Gastroesophageal sphincter (tissue), 3 donors: ENCODE results near the gene CARNS1.

ENCODE experiments used
- POLR2A ChIP-seq, 2 donors: fragments of 450-650 bp; IDR thresholded peaks; one replicate each; pipeline ENCODE4 v1.6.1; 2017; ENCODE audit warnings: antibody characterized with exemption in 2 of 2, mild to moderate bottlenecking in 2 of 2, moderate library complexity in 1 of 2
- POLR2AphosphoS5 ChIP-seq: sonication (generic); formaldehyde crosslinking; IDR thresholded peaks from one replicate; pipeline ENCODE4 v1.6.1; 2017; ENCODE audit warnings: antibody characterized with exemption
- TF ChIP-seq, protein P1 (sequence below), 4 experiments: fragments of 200-600 bp in 2 of 4; fragments of 450-650 bp in 2 of 4; sonication (generic) in 1 of 4; IDR thresholded peaks; one replicate each; pipeline ENCODE4 v1.5.1; 2017 to 2019; ENCODE audit warnings: antibody characterized with exemption in 4 of 4, mild to moderate bottlenecking in 2 of 4, moderate library complexity in 2 of 4

DNA sequence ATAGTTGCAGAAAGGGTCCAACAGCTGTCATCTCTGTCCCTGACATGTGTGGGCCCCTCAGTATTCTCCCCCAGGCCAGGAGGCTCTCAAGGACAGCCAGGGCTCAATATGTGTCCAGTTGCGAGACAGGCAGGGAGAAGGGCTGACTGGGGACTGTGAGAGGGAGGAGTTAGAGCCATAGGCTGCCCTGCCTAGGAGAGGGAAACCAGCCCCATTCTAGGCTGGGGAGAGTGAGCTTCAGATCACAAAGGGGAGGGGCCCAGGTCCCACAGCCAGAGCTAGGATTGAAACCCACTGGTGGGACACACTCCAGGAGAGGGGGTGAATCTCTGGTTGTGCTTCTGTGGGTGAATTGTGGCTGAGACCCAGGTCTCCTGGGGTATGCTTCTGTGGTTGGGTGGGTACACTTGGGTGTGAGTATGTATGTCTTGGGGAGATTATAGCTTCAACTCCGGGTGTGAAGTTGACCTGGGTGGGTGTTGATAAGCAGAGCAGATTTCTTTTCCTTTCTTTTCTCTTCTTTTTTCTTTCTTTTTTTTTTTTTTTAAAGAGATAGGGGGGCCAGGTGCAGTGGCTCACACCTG lies 2.1 kb upstream of the CARNS1 start:
- TF ChIP-seq, protein P1, sequence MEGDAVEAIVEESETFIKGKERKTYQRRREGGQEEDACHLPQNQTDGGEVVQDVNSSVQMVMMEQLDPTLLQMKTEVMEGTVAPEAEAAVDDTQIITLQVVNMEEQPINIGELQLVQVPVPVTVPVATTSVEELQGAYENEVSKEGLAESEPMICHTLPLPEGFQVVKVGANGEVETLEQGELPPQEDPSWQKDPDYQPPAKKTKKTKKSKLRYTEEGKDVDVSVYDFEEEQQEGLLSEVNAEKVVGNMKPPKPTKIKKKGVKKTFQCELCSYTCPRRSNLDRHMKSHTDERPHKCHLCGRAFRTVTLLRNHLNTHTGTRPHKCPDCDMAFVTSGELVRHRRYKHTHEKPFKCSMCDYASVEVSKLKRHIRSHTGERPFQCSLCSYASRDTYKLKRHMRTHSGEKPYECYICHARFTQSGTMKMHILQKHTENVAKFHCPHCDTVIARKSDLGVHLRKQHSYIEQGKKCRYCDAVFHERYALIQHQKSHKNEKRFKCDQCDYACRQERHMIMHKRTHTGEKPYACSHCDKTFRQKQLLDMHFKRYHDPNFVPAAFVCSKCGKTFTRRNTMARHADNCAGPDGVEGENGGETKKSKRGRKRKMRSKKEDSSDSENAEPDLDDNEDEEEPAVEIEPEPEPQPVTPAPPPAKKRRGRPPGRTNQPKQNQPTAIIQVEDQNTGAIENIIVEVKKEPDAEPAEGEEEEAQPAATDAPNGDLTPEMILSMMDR (IDR thresholded peaks at IDR 0.05) = no peak
- TF ChIP-seq POLR2AphosphoS5 = no peak
- no peak for TF ChIP-seq POLR2A (IDR thresholded peaks at IDR 0.05)
